Esophagus squamous epithelium (tissue), 5 donors: ENCODE data around the gene PDE10A. TPM values are rescaled to one million over a fixed set of nuclear protein-coding genes. Genes with fewer than 3 reads are reported as not detected.

ENCODE experiments used
- DNase-seq: peaks from one replicate; lab custom pipeline; 2025; lab: John Stamatoyannopoulos, UW
- H3K27ac ChIP-seq, 4 donors: fragments of 200-600 bp; sonication (generic); one replicate each; pipeline ENCODE4 v1.5.1; 2016 to 2019; ENCODE audit warnings: mild to moderate bottlenecking in 1 of 4
- H3K27me3 ChIP-seq, 4 donors: fragments of 200-600 bp; sonication (generic); 1 replicate in 3 of 4; 2 replicates in 1 of 4; pipeline versions ENCODE4 v1.5.1 to v1.6.0; 2017 to 2021; ENCODE audit warnings: antibody characterized with exemption in 1 of 4
- H3K36me3 ChIP-seq, 3 donors: fragments of 200-600 bp; sonication (generic); one replicate each; pipeline ENCODE4 v1.5.1; 2016 to 2019
- H3K4me1 ChIP-seq, 3 donors: fragments of 200-600 bp; sonication (generic); one replicate each; pipeline ENCODE4 v1.5.1; 2017 to 2019
- H3K4me3 ChIP-seq, 4 donors: fragments of 200-600 bp; sonication (generic); 1 replicate in 3 of 4; 2 replicates in 1 of 4; pipeline ENCODE4 v1.5.1; 2016 to 2019; ENCODE audit warnings: mild to moderate bottlenecking in 2 of 4, moderate library complexity in 1 of 4
- H3K9me3 ChIP-seq, 3 donors: fragments of 200-600 bp; sonication (generic); one replicate each; pipeline ENCODE4 v1.5.1; 2016 to 2019
- POLR2A ChIP-seq, 4 donors: fragments of 450-650 bp; IDR thresholded peaks; one replicate each; pipeline ENCODE4 v1.6.1; 2017; ENCODE audit warnings: antibody characterized with exemption in 4 of 4, mild to moderate bottlenecking in 4 of 4, moderate library complexity in 3 of 4
- WGBS, 2 donors: methylation state at CpG; one replicate each; pipeline ENCODE4 v1.1.5; 2018; 5-methylcytosine and 5-hydroxymethylcytosine counted together
- intact Hi-C: fragments of 100-400 bp; cut with DNase I; formaldehyde crosslinking; loops from one replicate; pipeline ENCODE4 v1.15.0; 2022
- total RNA-seq, 4 donors: library from RNA; depleted of rRNA; stranded (reverse); fragments of >200 nt; gene quantifications; one replicate each; pipeline ENCODE4 v1.1.0, GENCODE V29; 2016
- TF ChIP-seq, protein P1 (sequence below), 6 experiments: fragments of 450-650 bp in 4 of 6; fragments of 200-600 bp in 2 of 6; sonication (generic) in 2 of 6; IDR thresholded peaks; one replicate each; pipeline ENCODE4 v1.5.1; 2016 to 2019; ENCODE audit warnings: antibody characterized with exemption in 6 of 6, mild to moderate bottlenecking in 4 of 6, moderate library complexity in 4 of 6
- donor health status: DM: yes; HTN: yes; CAD: no.

The PDE10A gene
- total RNA-seq, 4 donors from 2014 or later = 0.27 to 3.1 (median 1.4) TPM

DNA sequence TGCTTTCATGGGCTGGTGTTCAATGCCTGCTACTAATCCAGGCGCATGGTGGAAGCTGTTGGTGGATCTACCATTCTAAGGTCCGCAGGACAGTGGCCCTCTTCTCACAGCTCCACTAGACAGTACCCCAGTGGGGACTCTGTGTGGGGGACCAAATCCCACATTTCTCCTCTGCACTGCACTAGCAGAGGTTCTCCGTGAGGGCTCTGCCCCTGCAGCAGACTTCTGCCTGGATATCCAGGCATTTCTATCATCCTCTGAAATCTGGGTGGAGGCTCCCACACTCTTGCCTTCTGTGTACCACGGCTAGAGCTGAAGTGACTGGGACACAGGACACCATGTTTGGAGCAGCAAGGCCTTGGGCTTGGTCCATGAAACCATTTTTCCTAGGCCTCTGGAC is 219.6 kb downstream of the PDE10A start:
- TF ChIP-seq POLR2A (IDR thresholded peaks at IDR 0.05) = no peak
- TF ChIP-seq, protein P1, sequence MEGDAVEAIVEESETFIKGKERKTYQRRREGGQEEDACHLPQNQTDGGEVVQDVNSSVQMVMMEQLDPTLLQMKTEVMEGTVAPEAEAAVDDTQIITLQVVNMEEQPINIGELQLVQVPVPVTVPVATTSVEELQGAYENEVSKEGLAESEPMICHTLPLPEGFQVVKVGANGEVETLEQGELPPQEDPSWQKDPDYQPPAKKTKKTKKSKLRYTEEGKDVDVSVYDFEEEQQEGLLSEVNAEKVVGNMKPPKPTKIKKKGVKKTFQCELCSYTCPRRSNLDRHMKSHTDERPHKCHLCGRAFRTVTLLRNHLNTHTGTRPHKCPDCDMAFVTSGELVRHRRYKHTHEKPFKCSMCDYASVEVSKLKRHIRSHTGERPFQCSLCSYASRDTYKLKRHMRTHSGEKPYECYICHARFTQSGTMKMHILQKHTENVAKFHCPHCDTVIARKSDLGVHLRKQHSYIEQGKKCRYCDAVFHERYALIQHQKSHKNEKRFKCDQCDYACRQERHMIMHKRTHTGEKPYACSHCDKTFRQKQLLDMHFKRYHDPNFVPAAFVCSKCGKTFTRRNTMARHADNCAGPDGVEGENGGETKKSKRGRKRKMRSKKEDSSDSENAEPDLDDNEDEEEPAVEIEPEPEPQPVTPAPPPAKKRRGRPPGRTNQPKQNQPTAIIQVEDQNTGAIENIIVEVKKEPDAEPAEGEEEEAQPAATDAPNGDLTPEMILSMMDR (IDR thresholded peaks at IDR 0.05) = no peak
- no peaks in the 10 kb centered on the region for H3K27me3 ChIP-seq
- 100% methylated on average over 1 to 2 of the region's 4 CpGs for WGBS, 2 donors
- no peaks in the 10 kb centered on the region for H3K9me3 ChIP-seq
- no peak overlapping the region for H3K4me3 ChIP-seq
- no peak overlapping the region for H3K27ac ChIP-seq
- H3K4me1 ChIP-seq = no peaks in the 10 kb centered on the region
- H3K36me3 ChIP-seq = no peaks in the 10 kb centered on the region
- no peak for DNase-seq
- intact Hi-C loops = loop anchor here (5.0 kb wide), 1 partner anchor 409 kb away; no protein-coding TSS in a partner anchor

DNA sequence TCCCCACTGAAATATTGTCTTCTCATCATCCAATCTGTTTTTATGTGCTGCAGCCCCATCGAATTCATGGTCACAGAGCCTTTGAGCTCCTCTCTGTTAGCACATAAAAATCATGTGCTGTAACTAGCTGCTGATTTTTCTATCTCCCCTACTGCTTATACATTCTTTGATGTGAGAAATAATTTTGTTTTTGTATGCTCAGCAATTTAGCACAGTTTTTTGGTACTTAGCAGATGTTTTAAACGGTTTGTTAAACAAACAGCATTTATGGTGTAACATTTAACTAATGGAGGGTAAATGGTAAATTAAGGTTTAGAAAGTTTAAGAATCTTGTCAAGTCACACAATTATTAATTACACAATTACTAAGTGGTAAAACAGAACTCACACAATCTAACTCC is 221.9 kb downstream of the PDE10A start:
- Histone ChIP-seq H3K27ac (no peak overlapping the region), H3K4me1 (no peaks in the 10 kb centered on the region), H3K27me3 (no peaks in the 10 kb centered on the region), H3K9me3 (no peaks in the 10 kb centered on the region), H3K4me3 (no peak overlapping the region), H3K36me3 (no peaks in the 10 kb centered on the region)
- WGBS, 2 donors = 66 to 76% methylated on average over 2 of the region's 2 CpGs
- TF ChIP-seq, protein P1 (IDR thresholded peaks at IDR 0.05) = no peak
- TF ChIP-seq POLR2A (IDR thresholded peaks at IDR 0.05) = no peak
- DNase-seq = no peak
- intact Hi-C loops = loop anchor here (5.0 kb wide), 1 partner anchor 411 kb away; no protein-coding TSS in a partner anchor

DNA sequence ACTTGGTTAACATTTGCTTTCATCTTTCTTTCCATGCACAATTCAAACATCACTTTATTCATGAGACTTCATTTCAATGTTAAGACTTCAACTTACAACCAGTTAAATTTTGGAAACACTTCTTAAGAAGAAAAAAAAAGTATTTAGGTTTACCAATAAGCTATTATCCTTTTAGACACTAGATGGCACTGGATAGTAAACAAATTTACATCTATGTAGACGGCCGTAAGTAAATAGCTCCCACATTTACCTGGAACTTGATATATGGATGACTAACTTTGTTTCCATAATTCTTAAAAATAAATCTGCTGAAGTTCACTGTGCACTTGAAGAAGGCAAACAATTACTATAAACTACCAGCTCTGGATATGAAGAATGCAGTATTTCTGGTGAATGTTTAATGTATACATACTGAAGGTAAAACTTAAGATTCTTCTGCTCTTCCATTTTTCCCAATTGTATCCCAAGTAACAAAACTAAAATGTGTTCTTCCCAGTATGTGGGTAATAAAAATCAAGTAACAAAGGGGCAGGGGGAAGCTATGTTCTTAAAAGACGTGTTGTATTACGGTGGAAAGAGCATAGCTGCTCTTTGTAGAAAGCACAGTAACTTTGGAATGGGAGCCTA is 223.0 kb downstream of the PDE10A start:
- intact Hi-C loops = loop anchor here (5.0 kb wide), 1 partner anchor 412 kb away; no protein-coding TSS in a partner anchor
- Histone ChIP-seq H3K27me3 (no peaks in the 10 kb centered on the region), H3K9me3 (no peaks in the 10 kb centered on the region), H3K27ac (no peak overlapping the region), H3K36me3 (no peaks in the 10 kb centered on the region), H3K4me1 (no peaks in the 10 kb centered on the region), H3K4me3 (no peak overlapping the region)
- WGBS, 2 donors = 42 to 47% methylated on average over 4 of the region's 4 CpGs
- TF ChIP-seq, protein P1 (IDR thresholded peaks at IDR 0.05) = peak; percentile 11 to 64 (median 39)
- TF ChIP-seq POLR2A (IDR thresholded peaks at IDR 0.05) = no peak
- no peak for DNase-seq

DNA sequence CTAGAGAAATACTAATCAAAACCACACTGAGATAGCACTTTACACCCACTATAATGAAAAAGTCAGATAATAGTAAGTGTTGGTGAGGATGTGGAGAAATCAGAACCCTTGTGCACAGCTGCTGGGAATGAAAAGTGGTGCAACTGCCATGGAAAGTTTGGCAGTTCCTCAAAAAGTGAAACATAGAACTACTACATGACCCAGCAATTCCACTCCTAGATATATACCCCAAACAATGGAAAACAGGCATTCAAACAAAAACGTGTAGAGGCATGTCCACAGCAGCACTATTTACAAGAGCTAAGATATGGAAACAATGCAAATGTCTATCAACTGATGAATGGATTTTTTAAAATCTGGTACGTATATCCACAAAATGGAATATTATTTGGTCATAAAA is 236.1 kb downstream of the PDE10A start:
- intact Hi-C loops = no loop called here
- no peaks in the 10 kb centered on the region for H3K27me3 ChIP-seq
- no peaks in the 10 kb centered on the region for H3K36me3 ChIP-seq
- WGBS, 2 donors = 44 to 58% methylated on average over 2 of the region's 2 CpGs
- H3K9me3 ChIP-seq = no peaks in the 10 kb centered on the region
- no peaks in the 10 kb centered on the region for H3K4me1 ChIP-seq
- no peak for TF ChIP-seq POLR2A (IDR thresholded peaks at IDR 0.05)
- TF ChIP-seq, protein P1 (IDR thresholded peaks at IDR 0.05) = no peak
- no peak overlapping the region for H3K4me3 ChIP-seq
- DNase-seq = no peak
- no peak overlapping the region for H3K27ac ChIP-seq

DNA sequence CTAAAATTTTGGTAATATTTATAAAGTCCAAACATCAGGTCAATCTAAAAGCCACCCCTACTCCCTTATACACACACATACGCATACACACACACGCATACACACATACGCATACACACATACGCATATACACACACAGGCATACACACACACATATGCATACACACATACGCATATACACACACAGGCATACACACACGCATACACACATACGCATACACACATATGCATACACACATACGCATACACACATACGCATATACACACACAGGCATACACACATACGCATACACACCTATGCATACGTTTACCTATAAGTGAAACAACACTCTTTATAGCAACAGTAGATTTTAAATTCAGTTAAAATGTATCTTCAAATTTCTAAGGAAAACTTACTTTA is 240.8 kb downstream of the PDE10A start:
- Histone ChIP-seq H3K27me3 (no peaks in the 10 kb centered on the region), H3K36me3 (no peaks in the 10 kb centered on the region), H3K9me3 (no peaks in the 10 kb centered on the region), H3K4me1 (no peaks in the 10 kb centered on the region), H3K4me3 (no peak overlapping the region), H3K27ac (no peak overlapping the region)
- intact Hi-C loops = no loop called here
- TF ChIP-seq, protein P1 (IDR thresholded peaks at IDR 0.05) = no peak
- DNase-seq = no peak
- WGBS, 2 donors = 85 to 95% methylated on average over 11 of the region's 11 CpGs
